Myometrial cell (primary cell): Measurements from ENCODE around the gene PSD. TPM values are rescaled to one million over a fixed set of nuclear protein-coding genes. Genes with fewer than 3 reads are reported as not detected.

Experiments used
- total RNA-seq: library from RNA; depleted of rRNA; stranded (reverse); fragments of >200 nt; gene quantifications from 2 replicates; pipeline ENCODE4 v1.2.3, GENCODE V29; 2015

Gene PSD
- 9.2 and 14.1 TPM in 2 replicates for total RNA-seq

GRCh38 chr10:102418622-102419268 is at the start of gene PSD:
TSS of gene PSD (minus strand) at chr10:102418785. CDS start at chr10:102417038, 1,747 bp downstream.

GRCh38 chr10:102451105-102451969 is 32.8 kb upstream of the PSD start, which contains the start of gene C10orf95:
TSS of gene C10orf95 (minus strand) at chr10:102451543. CDS start at chr10:102451093, 450 bp downstream.

GRCh38 chr10:102432162-102432950 is 13.8 kb upstream of the PSD start, which contains the start of gene CUEDC2:
TSS of gene CUEDC2 (minus strand) at chr10:102432574. CDS start at chr10:102425188, 7,386 bp downstream.

DNA sequence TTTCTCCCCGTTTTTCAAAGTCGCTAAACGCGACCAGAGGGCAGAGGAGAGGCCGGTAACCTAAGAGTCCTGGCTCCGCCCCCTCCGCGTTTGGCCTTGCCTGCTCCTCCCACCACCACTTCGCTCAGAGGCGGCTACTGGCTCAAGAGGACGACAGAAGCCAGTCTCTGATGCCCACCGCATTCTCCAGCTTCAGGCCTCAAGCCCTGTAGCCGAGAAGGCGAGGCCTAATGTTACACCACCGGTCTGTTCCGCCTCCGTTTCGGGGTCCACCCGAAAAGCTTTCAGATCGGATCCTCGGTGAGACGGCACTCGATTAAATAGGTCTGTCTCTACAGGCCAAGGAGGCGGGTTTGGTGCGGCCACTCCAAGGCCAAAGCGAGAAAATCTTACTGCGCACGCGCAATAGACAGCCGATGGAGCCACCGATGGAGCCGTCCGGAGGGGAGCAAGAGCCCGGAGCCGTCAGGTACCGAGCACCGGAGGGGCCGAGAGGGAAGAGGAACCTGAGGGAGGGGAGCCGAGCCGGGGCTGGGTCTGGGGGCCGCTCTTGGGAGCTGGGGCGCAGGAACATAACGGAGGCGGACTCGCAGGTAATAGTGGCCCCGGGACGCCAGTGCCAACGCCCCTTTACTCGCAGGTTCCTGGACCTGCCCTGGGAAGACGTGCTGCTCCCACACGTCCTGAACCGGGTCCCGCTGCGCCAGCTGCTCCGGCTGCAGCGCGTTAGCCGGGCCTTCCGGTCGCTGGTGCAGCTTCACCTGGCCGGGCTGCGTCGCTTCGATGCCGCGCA is 2.3 kb upstream of the PSD start, which contains the start of gene FBXL15:
Gene FBXL15 (plus strand): TSS at position 123 of the 793 bp plus-strand sequence. CDS start 294 bp downstream, at position 417.

GRCh38 chr10:102395400-102396316 is 22.9 kb downstream of the PSD start, which contains the start of gene NFKB2:
TSS of gene NFKB2 (plus strand) at chr10:102395705. CDS start at chr10:102395960, 255 bp downstream.

Other genes with a start within 250 kb of the PSD start
- gene ELOVL3, start 192.5 kb downstream of the PSD start, total RNA-seq: not detected in 2 replicates
- gene PITX3, start 177.3 kb downstream of the PSD start, total RNA-seq: not detected in 2 replicates
- 51.6 and 52.5 TPM in 2 replicates for gene GBF1, start 173.3 kb downstream of the PSD start, total RNA-seq
- gene NFKB2, start 23.1 kb downstream of the PSD start, total RNA-seq: 25.9 and 33.4 TPM in 2 replicates
- 26.8 and 31.7 TPM in 2 replicates for gene FBXL15, start 2.1 kb upstream of the PSD start, total RNA-seq
- 103 and 137 TPM in 2 replicates for gene CUEDC2, start 13.8 kb upstream of the PSD start, total RNA-seq
- not detected in 2 replicates for gene C10orf95, start 32.8 kb upstream of the PSD start, total RNA-seq
- 169 and 196 TPM in 2 replicates for gene ACTR1A, start 83.9 kb upstream of the PSD start, total RNA-seq
- gene SUFU, start 85.2 kb upstream of the PSD start, total RNA-seq: 4.6 and 6.0 TPM in 2 replicates
- gene TRIM8, start 225.7 kb upstream of the PSD start, total RNA-seq: 129 and 134 TPM in 2 replicates